Measurements from ENCODE around the gene CARTPT. TPM values are rescaled to one million over a fixed set of nuclear protein-coding genes. Genes with fewer than 3 reads are reported as not detected.
A peak's percentile ranks its signal among the peaks of the same experiment; 100 is the strongest.

CARTPT gene
- total and polyA plus RNA-seq, 2 donors (not counting 1 experiment from before 2014, with no cell fraction given): not detected

DNA sequence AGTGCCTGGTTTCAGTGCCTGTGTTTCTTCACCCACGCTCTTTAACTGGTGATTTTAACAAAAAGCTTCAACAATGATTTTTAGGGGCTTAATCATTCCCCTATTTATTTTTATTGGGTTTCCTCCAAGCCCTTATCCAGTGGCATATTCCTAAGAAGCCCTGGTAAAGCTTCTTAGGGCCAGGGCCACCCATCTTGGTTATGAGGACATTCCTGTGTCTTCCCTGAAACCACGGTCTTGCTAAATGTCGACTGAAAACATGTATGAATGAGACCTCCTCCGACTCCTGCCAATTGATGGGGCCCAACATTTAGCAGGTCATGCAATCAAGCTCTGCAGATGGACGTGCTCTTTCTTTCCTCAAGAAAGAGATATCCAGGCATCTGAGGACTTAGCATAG lies 13.7 kb upstream of the CARTPT start:
- H3K36me3 ChIP-seq (ENCODE audit: control insufficient read depth, insufficient read depth, low read length): no peaks in the 10 kb centered on the region
- H3K4me3 ChIP-seq (replicated peaks in 1 of 4; ENCODE audit: control extremely low read depth in 1 of 4, insufficient read depth in 1 of 4, low read depth in 3 of 4, low read length in 4 of 4): no peak overlapping the region
- H2AFZ ChIP-seq (ENCODE audit: low read length): no peak overlapping the region
- H3K27me3 ChIP-seq (ENCODE audit: control insufficient read depth, insufficient read depth, low read length): peaks cover 22% of the 10 kb centered on the region
- TF ChIP-seq EZH2 (IDR thresholded peaks at IDR 0.05; ENCODE audit: low read length, missing control alignments) (no peak), CTCF (conservative IDR thresholded peaks at IDR 0.05 in 1 of 2, IDR thresholded peaks at IDR 0.05 in 1 of 2; ENCODE audit: low read depth in 1 of 2, low read length in 2 of 2) (no peak)
- no peak overlapping the region for H3K9ac ChIP-seq (ENCODE audit: insufficient read depth, low read length)
- H3K79me2 ChIP-seq (ENCODE audit: control insufficient read depth, insufficient read depth, low read length): no peaks in the 10 kb centered on the region
- H4K20me1 ChIP-seq (ENCODE audit: control insufficient read depth, extremely low read depth, insufficient read depth, low read length): no peaks in the 10 kb centered on the region
- no peaks in the 10 kb centered on the region for H3K4me1 ChIP-seq (ENCODE audit: control insufficient read depth, extremely low read depth, insufficient read depth, low read length)
- no peak overlapping the region for H3K4me2 ChIP-seq (ENCODE audit: extremely low read depth, insufficient read depth, low read length)
- H3K9me3 ChIP-seq (ENCODE audit: control insufficient read depth, insufficient read depth, low read depth, low read length): no peaks in the 10 kb centered on the region
- H3K27ac ChIP-seq (ENCODE audit: insufficient read depth, low read length): no peak overlapping the region
- peak; percentile 19 to 21 for DNase-seq (ENCODE audit: low read depth in 2 of 2)

DNA sequence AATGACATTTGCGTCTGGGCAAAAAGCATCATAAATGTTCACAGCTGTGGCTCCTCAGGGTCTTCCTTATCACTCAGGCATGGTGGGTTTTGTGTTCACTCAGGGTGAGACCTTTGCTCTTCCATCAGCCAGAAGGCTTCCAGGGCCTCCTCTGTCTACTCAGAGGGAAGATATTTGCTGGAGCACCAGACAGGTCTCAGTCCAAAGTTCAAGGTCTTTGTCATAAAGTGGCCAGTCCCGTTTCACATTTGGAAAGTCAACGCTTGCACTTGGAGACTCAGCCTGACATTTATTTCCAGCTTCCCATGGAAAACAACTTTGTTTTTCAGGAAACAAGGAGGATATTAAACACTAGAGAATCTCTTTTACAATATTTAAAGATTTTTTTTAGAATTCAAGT lies 12.2 kb upstream of the CARTPT start:
- Histone ChIP-seq H4K20me1 (ENCODE audit: control insufficient read depth, extremely low read depth, insufficient read depth, low read length) (no peaks in the 10 kb centered on the region), H3K4me1 (ENCODE audit: control insufficient read depth, extremely low read depth, insufficient read depth, low read length) (no peaks in the 10 kb centered on the region), H3K9ac (ENCODE audit: insufficient read depth, low read length) (no peak overlapping the region), H2AFZ (ENCODE audit: low read length) (no peak overlapping the region), H3K9me3 (ENCODE audit: control insufficient read depth, insufficient read depth, low read depth, low read length) (no peaks in the 10 kb centered on the region), H3K27ac (ENCODE audit: insufficient read depth, low read length) (no peak overlapping the region), H3K36me3 (ENCODE audit: control insufficient read depth, insufficient read depth, low read length) (no peaks in the 10 kb centered on the region), H3K79me2 (ENCODE audit: control insufficient read depth, insufficient read depth, low read length) (no peaks in the 10 kb centered on the region), H3K4me2 (ENCODE audit: extremely low read depth, insufficient read depth, low read length) (no peak overlapping the region), H3K4me3 (replicated peaks in 1 of 4; ENCODE audit: control extremely low read depth in 1 of 4, insufficient read depth in 1 of 4, low read depth in 3 of 4, low read length in 4 of 4) (no peak overlapping the region), H3K27me3 (ENCODE audit: control insufficient read depth, insufficient read depth, low read length) (peaks cover 20% of the 10 kb centered on the region)
- no peak for DNase-seq (ENCODE audit: low read depth in 2 of 2)
- TF ChIP-seq CTCF (conservative IDR thresholded peaks at IDR 0.05 in 1 of 2, IDR thresholded peaks at IDR 0.05 in 1 of 2; ENCODE audit: low read depth in 1 of 2, low read length in 2 of 2) (no peak), EZH2 (IDR thresholded peaks at IDR 0.05; ENCODE audit: low read length, missing control alignments) (no peak)

GRCh38 chr5:71711610-71712009 lies 7.5 kb upstream of the CARTPT start:
- DNase-seq (ENCODE audit: low read depth in 2 of 2): no peak
- no peak overlapping the region for H3K9ac ChIP-seq (ENCODE audit: insufficient read depth, low read length)
- no peaks in the 10 kb centered on the region for H3K9me3 ChIP-seq (ENCODE audit: control insufficient read depth, insufficient read depth, low read depth, low read length)
- no peak overlapping the region for H3K27ac ChIP-seq (ENCODE audit: insufficient read depth, low read length)
- H2AFZ ChIP-seq (ENCODE audit: low read length): no peak overlapping the region
- H3K4me1 ChIP-seq (ENCODE audit: control insufficient read depth, extremely low read depth, insufficient read depth, low read length): no peaks in the 10 kb centered on the region
- no peak overlapping the region for H3K4me2 ChIP-seq (ENCODE audit: extremely low read depth, insufficient read depth, low read length)
- H3K4me3 ChIP-seq (replicated peaks in 1 of 4; ENCODE audit: control extremely low read depth in 1 of 4, insufficient read depth in 1 of 4, low read depth in 3 of 4, low read length in 4 of 4): no peak overlapping the region
- no peaks in the 10 kb centered on the region for H4K20me1 ChIP-seq (ENCODE audit: control insufficient read depth, extremely low read depth, insufficient read depth, low read length)
- H3K27me3 ChIP-seq (ENCODE audit: control insufficient read depth, insufficient read depth, low read length): peaks cover 14% of the 10 kb centered on the region
- no peak for TF ChIP-seq CTCF (conservative IDR thresholded peaks at IDR 0.05 in 1 of 2, IDR thresholded peaks at IDR 0.05 in 1 of 2; ENCODE audit: low read depth in 1 of 2, low read length in 2 of 2)
- no peak for TF ChIP-seq EZH2 (IDR thresholded peaks at IDR 0.05; ENCODE audit: low read length, missing control alignments)
- H3K79me2 ChIP-seq (ENCODE audit: control insufficient read depth, insufficient read depth, low read length): no peaks in the 10 kb centered on the region
- H3K36me3 ChIP-seq (ENCODE audit: control insufficient read depth, insufficient read depth, low read length): no peaks in the 10 kb centered on the region
